ENCODE measurements around the gene SELENOF.
A peak's percentile ranks its signal among the peaks of the same experiment; 100 is the strongest.
"Not testable (repeated sequence)": the region's sequence is repeated elsewhere in the genome, so short reads cannot be mapped to it uniquely, and the experiment has no call there.

SELENOF gene

GRCh38 chr1:86854352-86854751 lies 59.6 kb downstream of the SELENOF start:
- FAIRE-seq = no peak

GRCh38 chr1:86852782-86853408 lies 61.0 kb downstream of the SELENOF start:
- FAIRE-seq = no peak

- no peak for FAIRE-seq
Measured at GRCh38 chr1:86852289-86852688, 61.6 kb downstream of the SELENOF start.

- FAIRE-seq = no peak
Measured at GRCh38 chr1:86849756-86850155, 64.2 kb downstream of the SELENOF start.

GRCh38 chr1:86848654-86849053 lies 65.3 kb downstream of the SELENOF start:
- FAIRE-seq = no peak

GRCh38 chr1:86846164-86846647 lies 67.7 kb downstream of the SELENOF start:
- FAIRE-seq = no peak

GRCh38 chr1:86845514-86845913 lies 68.4 kb downstream of the SELENOF start:
- FAIRE-seq = no peak

GRCh38 chr1:86841116-86841515 lies 72.8 kb downstream of the SELENOF start:
- FAIRE-seq = no peak

- FAIRE-seq = peak; percentile 95
Measured at GRCh38 chr1:86833461-86834215, 80.3 kb downstream of the SELENOF start.

- no peak for FAIRE-seq
Measured at GRCh38 chr1:86832433-86832832, 81.5 kb downstream of the SELENOF start.

- no peak for FAIRE-seq
Measured at GRCh38 chr1:86829321-86829720, 84.6 kb downstream of the SELENOF start.

- FAIRE-seq = no peak
Measured at GRCh38 chr1:86828024-86828423, 85.9 kb downstream of the SELENOF start.

- FAIRE-seq = no peak
Measured at GRCh38 chr1:86826856-86827255, 87.1 kb downstream of the SELENOF start.

GRCh38 chr1:86825319-86825718 lies 88.6 kb downstream of the SELENOF start:
- no peak for FAIRE-seq

- no peak for FAIRE-seq
Measured at GRCh38 chr1:86823821-86824500, 90.0 kb downstream of the SELENOF start.

GRCh38 chr1:86823386-86823785 lies 90.5 kb downstream of the SELENOF start:
- no peak for FAIRE-seq

- no peak for FAIRE-seq
Measured at GRCh38 chr1:86822459-86822858, 91.5 kb downstream of the SELENOF start.

- FAIRE-seq = no peak
Measured at GRCh38 chr1:86821956-86822355, 92.0 kb downstream of the SELENOF start.

GRCh38 chr1:86819970-86820369 lies 94.0 kb downstream of the SELENOF start:
- FAIRE-seq = not testable (repeated sequence)

- FAIRE-seq = not testable (repeated sequence)
Measured at GRCh38 chr1:86817246-86817826, 96.6 kb downstream of the SELENOF start.

- FAIRE-seq = not testable (repeated sequence)
Measured at GRCh38 chr1:86814118-86814517, 99.8 kb downstream of the SELENOF start.
